AG04449 (cell line): ENCODE data around the gene LEF1.

ENCODE experiments used
- CTCF ChIA-PET: fragments of 350-600 bp; formaldehyde crosslinking; extraction: SDS; loops from one replicate; lab custom pipeline; 2021; ENCODE audit warnings: antibody characterized with exemption; lab: Yijun Ruan, JAX
- POLR2A ChIA-PET: fragments of 400-600, 350-600 bp; formaldehyde crosslinking; extraction: SDS; loops from one replicate; lab custom pipeline; 2020; ENCODE audit warnings: antibody characterized with exemption, inconsistent platforms; lab: Yijun Ruan, JAX
- DNase-seq: peaks from one replicate; pipeline ENCODE4 v3.0.0-alpha.2; 2010; ENCODE audit warnings: low read depth, low spot score
- H3K4me3 ChIP-seq: 2 replicates; pipeline ENCODE4 v1.5.1; 2011; ENCODE audit warnings: low read depth, mild to moderate bottlenecking, control low read depth, low read length
- TF ChIP-seq, protein P1 (sequence below): IDR thresholded peaks from one replicate; pipeline ENCODE4 v1.5.1; 2011; ENCODE audit warnings: mild to moderate bottlenecking, moderate library complexity, low read length, control low read depth, inconsistent platforms; ENCODE audit not compliant: insufficient read depth; ENCODE audit errors: missing control alignments

LEF1 gene

DNA sequence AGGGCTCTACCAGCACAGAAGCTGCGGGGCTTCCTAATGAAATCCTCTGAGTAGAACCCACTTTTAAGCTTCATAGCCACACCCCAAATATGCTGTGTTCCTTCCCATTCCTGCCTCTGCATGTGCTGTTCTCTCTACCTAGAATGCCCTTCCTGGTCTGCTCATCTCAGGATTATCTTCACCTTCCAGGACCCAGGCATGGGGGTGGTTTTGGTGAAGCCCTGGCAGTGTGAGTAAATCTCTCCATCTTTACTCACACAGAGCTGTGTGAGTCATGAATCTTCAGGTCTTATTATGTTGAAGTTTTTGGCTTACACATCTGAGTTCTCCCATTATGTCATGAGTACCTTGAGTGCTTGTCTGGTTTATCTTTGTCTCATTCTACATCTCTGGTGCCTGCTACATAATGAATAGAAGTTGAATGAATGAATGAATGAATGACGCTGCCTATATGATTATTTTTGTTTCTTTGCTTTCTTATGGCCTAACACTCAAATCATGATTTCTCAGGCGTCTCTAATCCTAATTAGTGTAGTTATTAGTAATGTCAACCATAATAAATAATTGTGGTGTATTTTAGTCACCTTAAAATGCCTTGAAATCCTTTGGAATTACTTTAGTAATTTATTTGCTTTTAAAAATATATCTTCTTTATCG is 137.2 kb downstream of the LEF1 start:
- H3K4me3 ChIP-seq = no peak overlapping the region
- no peak for DNase-seq
- ChIA-PET CTCF (interaction anchor here (0.6 to 7.9 kb wide), 13 partner anchors 12 to 546 kb away, joined by 3 to 97 read pairs (median 4); no protein-coding TSS in a partner anchor), POLR2A (no interaction called here)
- TF ChIP-seq, protein P1, sequence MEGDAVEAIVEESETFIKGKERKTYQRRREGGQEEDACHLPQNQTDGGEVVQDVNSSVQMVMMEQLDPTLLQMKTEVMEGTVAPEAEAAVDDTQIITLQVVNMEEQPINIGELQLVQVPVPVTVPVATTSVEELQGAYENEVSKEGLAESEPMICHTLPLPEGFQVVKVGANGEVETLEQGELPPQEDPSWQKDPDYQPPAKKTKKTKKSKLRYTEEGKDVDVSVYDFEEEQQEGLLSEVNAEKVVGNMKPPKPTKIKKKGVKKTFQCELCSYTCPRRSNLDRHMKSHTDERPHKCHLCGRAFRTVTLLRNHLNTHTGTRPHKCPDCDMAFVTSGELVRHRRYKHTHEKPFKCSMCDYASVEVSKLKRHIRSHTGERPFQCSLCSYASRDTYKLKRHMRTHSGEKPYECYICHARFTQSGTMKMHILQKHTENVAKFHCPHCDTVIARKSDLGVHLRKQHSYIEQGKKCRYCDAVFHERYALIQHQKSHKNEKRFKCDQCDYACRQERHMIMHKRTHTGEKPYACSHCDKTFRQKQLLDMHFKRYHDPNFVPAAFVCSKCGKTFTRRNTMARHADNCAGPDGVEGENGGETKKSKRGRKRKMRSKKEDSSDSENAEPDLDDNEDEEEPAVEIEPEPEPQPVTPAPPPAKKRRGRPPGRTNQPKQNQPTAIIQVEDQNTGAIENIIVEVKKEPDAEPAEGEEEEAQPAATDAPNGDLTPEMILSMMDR = no peak

DNA sequence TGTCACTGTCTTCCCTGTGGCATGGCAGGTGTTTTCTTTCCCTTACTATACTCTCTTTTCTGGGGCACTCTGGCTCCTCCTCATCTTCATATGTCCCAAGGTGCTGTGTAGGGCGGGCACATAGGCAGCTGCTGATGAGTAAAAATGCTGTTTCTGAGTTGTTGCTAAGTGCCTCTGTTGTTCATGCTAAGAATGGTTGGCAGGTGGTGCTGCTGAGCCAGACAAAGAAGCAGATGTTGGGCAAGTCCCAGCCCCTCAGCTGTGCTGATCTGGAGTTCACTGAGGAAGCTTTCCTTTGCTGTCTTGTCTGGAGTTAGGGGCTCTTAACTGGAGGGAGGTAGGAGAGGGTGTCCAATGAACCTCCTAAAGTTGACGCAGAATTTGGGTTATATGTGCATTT is 138.4 kb downstream of the LEF1 start:
- peak; percentile 21 for DNase-seq
- ChIA-PET CTCF (interaction anchor here (0.7 to 7.9 kb wide), 15 partner anchors 9 to 597 kb away, joined by 3 to 97 read pairs (median 4); no protein-coding TSS in a partner anchor), POLR2A (interaction anchor here (0.8 kb wide), 1 partner anchor 542 kb away, joined by 4 read pairs; no protein-coding TSS in a partner anchor)

DNA sequence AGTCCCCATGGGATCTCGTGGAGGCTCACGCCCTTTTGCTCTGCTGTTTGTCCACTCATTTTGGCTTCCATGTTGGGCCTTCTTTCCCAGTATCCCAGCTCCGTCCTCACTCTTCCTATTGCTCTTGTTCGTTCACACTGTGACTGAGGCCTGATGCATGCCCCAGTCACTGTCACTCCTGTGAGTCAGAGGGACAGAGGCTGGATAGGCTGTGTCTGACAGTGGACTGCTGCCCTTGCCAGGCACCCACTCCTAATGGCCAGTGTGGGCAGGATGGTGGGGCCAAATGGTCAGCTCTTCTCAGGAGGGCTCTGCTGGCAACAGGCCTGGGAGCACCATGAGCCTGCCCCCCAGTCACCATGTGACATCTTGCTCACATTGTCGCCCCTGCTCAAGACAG is 139.0 kb downstream of the LEF1 start:
- TF ChIP-seq, protein P1 = no peak
- no peak overlapping the region for H3K4me3 ChIP-seq
- CTCF ChIA-PET = interaction anchor here (0.6 to 7.9 kb wide), 13 partner anchors 10 to 597 kb away, joined by 3 to 97 read pairs (median 4); no protein-coding TSS in a partner anchor
- DNase-seq = no peak
- POLR2A ChIA-PET = no interaction called here

More for the DNA sequence above, 138.4 kb downstream of the LEF1 start:
- TF ChIP-seq, protein P1 = peak; percentile 69
- H3K4me3 ChIP-seq = no peak overlapping the region

DNA sequence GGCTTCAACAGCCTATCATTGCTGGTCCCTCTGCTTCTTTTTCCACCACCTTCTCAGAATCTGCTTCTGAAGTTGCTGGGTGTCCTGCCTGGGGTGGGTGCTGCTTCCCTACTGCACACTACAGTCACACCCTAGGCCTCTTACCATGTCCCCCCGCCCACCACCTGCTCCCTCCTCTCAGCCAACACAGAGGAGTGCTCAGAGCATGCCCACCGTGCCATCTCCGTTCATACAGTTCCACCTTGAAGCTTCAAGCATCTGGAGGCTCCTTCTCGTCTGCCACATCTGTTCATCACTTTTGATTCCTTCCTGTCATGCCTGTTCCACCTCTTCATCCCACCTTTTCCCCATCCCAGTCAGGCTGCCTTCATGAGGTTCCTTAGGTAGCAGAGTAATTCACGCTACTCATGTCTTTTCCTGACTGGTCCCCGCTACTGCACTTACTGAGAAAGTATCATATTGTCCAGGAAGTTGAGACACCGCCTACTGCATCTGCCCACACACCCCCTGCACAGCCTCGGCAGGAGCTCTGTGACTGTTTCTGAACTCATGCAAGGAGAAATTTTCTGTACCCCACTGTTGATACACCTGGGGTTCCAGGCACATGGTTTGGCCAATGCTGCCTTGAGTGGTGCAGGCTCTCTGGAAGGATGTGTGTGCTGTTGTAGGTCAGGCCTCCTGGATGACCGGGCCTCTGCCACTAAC is 139.6 kb downstream of the LEF1 start:
- DNase-seq = no peak
- ChIA-PET CTCF (interaction anchor here (0.6 to 7.9 kb wide), 7 partner anchors 9 to 598 kb away, joined by 3 to 97 read pairs (median 8); no protein-coding TSS in a partner anchor), POLR2A (no interaction called here)
- no peak overlapping the region for H3K4me3 ChIP-seq
- TF ChIP-seq, protein P1 = no peak

DNA sequence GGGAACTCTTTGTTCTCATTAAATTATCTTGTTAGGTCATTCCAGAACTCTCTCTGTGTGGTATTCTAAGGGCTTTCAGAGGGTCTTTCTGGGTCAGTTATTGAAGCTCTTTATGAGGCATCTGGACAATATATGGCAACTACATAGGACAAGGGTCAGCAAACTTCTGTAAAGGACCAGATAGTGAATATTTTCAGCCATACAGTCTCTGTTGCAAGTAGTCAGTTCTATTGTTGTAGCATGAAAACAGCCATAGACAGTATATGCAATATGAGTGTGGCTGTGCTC is 143.9 kb downstream of the LEF1 start:
- H3K4me3 ChIP-seq = no peak overlapping the region
- no peak for DNase-seq
- CTCF ChIA-PET = interaction anchor here (1.2 to 2.4 kb wide), 3 partner anchors 8 to 547 kb away, joined by 4 to 6 read pairs (median 6); no protein-coding TSS in a partner anchor
- TF ChIP-seq, protein P1 = no peak
- POLR2A ChIA-PET = no interaction called here
